VCaP (cell line): ENCODE results near the gene GRHL3.

Experiments
- H3K27ac ChIP-seq: fragments of 450-650 bp; 2 replicates; pipeline ENCODE4 v1.5.1; 2017
- TF ChIP-seq, protein P1 (sequence below): fragments of 450-650 bp; conservative IDR thresholded peaks from 2 replicates; pipeline ENCODE4 v1.5.1; 2017; ENCODE audit warnings: mild to moderate bottlenecking, moderate library complexity

Gene GRHL3

DNA sequence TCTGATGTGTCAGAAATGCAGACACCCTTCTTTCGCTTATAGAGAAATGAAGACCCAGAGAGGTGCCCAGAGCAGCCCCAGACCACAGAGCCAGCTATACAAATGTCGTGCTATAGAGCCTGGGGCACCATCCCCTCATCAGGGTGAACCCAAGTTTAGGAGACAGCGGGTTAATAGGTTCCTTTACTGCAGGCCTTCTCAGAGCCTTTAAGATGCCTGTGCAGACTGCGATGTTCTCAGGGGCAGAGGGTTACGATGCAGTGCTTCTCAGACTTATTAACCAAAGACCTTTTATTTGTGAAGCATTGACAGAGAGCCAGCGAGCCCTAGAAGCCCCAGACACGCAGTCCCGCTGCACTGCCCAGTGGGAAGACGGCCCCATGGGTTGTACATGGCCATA lies 47.5 kb downstream of the GRHL3 start:
- H3K27ac ChIP-seq = no peak overlapping the region
- TF ChIP-seq, protein P1, sequence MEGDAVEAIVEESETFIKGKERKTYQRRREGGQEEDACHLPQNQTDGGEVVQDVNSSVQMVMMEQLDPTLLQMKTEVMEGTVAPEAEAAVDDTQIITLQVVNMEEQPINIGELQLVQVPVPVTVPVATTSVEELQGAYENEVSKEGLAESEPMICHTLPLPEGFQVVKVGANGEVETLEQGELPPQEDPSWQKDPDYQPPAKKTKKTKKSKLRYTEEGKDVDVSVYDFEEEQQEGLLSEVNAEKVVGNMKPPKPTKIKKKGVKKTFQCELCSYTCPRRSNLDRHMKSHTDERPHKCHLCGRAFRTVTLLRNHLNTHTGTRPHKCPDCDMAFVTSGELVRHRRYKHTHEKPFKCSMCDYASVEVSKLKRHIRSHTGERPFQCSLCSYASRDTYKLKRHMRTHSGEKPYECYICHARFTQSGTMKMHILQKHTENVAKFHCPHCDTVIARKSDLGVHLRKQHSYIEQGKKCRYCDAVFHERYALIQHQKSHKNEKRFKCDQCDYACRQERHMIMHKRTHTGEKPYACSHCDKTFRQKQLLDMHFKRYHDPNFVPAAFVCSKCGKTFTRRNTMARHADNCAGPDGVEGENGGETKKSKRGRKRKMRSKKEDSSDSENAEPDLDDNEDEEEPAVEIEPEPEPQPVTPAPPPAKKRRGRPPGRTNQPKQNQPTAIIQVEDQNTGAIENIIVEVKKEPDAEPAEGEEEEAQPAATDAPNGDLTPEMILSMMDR = no peak

DNA sequence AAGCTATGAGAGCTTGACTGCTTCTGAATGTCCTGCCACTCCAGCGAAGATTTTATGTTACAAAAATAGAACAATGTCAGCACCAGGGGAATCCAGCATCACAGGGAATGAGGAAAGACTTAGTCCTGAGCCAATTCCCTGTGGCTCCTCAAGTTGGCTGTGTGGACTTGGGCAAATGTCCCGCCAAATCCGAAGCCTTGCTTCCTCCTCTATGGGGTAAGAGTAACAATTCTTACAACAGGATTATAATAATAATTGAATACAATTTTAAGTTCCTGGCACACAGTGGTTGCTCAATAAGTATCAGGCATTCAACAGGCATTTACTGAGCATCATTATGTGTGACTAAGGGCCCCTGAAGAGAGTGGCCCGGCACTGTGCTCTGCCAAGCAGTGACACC lies 50.0 kb downstream of the GRHL3 start:
- TF ChIP-seq, protein P1 = no peak
- no peak overlapping the region for H3K27ac ChIP-seq

DNA sequence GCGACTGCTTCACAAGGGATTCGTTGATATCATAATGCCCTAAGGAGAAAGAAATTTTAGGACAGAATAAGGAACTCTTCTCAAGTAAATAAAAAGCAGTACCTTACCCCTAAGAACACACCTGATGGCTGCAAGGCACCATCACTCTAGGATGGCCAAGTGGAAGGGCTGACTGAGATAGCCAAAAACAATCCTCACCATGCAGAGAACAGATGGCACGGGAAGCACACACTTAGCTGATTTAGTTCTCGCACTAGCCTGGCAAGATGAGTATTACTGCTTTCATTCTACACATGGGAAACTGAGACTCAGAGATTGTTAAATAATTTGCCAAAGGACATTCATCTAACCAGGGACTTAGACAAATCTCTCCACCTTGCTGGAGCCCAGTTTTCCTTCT lies 50.6 kb downstream of the GRHL3 start:
- H3K27ac ChIP-seq = no peak overlapping the region
- TF ChIP-seq, protein P1 = no peak

DNA sequence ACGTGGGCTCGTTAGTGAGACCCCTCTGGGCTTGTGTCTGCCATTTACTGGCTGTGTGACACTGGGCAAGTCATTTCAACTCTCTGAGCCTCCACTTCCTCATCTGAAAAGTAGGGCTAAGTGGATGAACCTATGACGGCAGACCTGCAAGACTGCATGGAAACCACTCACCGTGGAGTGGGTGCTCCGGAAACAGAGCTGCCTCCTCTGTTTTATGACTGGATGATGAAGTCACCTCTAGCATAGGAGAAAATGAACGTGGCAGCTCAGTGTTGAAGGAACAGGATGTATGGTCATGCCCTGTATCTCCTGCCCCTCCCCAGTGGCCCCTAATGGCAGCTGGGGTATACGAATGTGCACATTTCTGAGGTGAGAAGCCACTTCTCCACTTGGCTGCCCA lies 53.9 kb downstream of the GRHL3 start:
- no peak overlapping the region for H3K27ac ChIP-seq
- TF ChIP-seq, protein P1 = no peak

DNA sequence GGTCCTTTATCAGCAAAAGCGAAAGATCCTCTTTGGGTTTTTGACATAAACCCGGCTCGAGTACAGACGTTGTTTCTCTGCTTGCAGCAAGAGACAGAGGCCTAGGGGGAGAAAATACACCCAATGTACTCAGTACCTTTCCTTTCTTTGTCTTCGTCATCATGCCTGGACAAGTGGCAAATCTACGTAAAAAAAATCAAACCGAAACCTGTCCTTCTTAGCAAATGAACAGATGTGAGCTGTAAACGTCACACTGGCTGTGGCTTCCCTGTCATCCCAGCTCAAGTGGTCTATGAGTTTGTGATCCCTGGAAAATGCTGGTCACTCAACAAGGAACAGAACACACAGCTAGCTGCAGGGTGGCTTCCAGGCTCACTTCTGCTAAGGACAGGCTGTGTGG lies 54.6 kb downstream of the GRHL3 start:
- TF ChIP-seq, protein P1 = no peak
- H3K27ac ChIP-seq = no peak overlapping the region

DNA sequence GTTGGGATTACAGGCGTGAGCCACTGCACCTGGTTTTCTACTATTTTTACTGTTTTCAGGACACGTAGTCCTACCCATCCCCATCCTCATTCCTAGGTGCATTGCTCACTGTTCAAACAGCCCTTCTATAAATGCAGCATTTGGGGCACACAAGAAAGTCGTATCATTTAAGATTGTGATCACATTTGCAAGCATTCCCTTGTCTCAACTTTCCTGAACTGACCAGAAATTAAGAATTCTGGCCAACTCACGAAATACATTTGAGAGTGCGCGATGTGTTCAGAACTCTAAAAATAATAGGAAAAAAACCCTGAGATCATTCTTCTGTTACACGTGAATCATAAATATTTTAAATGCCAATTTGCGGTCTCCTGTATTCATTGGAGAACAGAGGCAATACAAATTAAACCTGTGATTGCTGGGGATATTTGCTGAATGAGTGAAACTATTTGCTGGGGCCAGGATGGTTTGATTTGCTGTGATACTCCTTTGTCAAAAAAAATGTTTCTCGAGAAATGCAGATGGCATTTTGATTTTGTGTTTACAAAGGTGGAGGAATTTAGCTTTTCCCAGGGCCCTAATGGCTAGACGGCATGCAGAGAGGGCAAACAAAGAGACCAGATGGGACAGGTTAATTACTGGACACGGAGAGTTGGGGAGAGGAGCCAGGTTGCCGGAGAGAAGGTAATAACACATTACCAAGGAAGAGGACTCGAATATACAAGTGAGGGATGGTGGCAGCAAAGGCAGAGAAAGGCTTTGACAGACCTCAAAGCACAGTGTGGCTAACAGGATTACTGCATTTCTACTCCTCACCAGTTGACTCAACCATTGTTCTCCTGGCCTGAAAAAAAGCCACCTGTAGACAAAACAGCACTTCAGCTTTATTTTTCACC lies 56.0 kb downstream of the GRHL3 start:
- TF ChIP-seq, protein P1 = no peak
- no peak overlapping the region for H3K27ac ChIP-seq

DNA sequence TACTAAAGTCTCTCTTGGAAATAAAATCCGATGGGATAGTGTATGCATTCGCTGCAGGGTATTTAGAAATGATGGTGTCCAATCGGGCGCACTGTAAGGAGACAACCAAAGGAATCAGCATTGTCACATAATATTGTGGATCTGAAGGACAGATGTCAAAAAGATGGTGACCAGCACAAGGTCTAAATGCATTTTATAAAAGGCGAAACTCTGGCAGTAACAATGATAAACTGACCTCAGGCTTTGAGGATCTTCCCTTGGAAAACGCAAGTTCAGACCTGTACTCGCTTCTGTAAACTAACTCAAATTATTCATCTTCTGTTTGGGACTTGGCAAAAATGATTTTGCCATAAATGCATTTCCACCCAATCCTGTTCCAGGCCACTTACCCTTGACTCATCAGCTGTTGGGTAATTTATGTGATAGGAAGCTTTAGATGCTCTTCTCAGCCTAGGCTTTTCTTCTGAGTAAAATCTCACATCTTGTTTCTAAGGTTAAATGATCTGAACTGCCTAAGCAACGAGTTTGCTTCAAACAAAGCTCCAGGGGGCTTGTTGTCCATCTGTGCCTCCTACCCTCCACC lies 60.7 kb downstream of the GRHL3 start:
- no peak overlapping the region for H3K27ac ChIP-seq

More for the DNA sequence above, 60.7 kb downstream of the GRHL3 start:
- TF ChIP-seq, protein P1 = no peak
